Stimulated activated CD8-positive, alpha-beta memory T cell treated with anti-CD3 and anti-CD28 coated beads, Interleukin-15, amount 100 ng/mL, for 48 hours (primary cell): ENCODE results near the gene TMCC2.
"Not testable (repeated sequence)": the region's sequence is repeated elsewhere in the genome, so short reads cannot be mapped to it uniquely, and the experiment has no call there.

ENCODE experiments used
- DNase-seq, 2 donors: peaks; one replicate each; pipeline ENCODE4 v3.0.0-alpha.2; 2020; ENCODE audit warnings: low read depth in 2 of 2

Gene TMCC2

GRCh38 chr1:205227584-205228013, at the start of gene TMCC2:
TMCC2 (plus strand) TSS chr1:205227946; CDS start chr1:205228565, 619 bp downstream.
- DNase-seq, result peak; percentile 81 to 84

- DNase-seq, result no peak
Observed at GRCh38 chr1:205179842-205180241, 47.9 kb upstream of the TMCC2 start.

GRCh38 chr1:205180331-205180730, 47.4 kb upstream of the TMCC2 start:
- not testable (repeated sequence) for DNase-seq

- no peak for DNase-seq
Observed at GRCh38 chr1:205182930-205183329, 44.8 kb upstream of the TMCC2 start.

- no peak for DNase-seq
Observed at GRCh38 chr1:205183676-205184335, 43.9 kb upstream of the TMCC2 start.

- DNase-seq, result no peak
Observed at GRCh38 chr1:205186191-205186590, 41.6 kb upstream of the TMCC2 start.

GRCh38 chr1:205187420-205187819, 40.3 kb upstream of the TMCC2 start:
- no peak for DNase-seq

- no peak for DNase-seq
Observed at GRCh38 chr1:205188098-205188497, 39.6 kb upstream of the TMCC2 start.

GRCh38 chr1:205188596-205188995, 39.1 kb upstream of the TMCC2 start:
- no peak for DNase-seq

GRCh38 chr1:205189131-205189530, 38.6 kb upstream of the TMCC2 start:
- DNase-seq, result no peak

- DNase-seq, result no peak
Observed at GRCh38 chr1:205190845-205191577, 36.7 kb upstream of the TMCC2 start.

- DNase-seq, result no peak
Observed at GRCh38 chr1:205191622-205192021, 36.1 kb upstream of the TMCC2 start.

- DNase-seq, result no peak
Observed at GRCh38 chr1:205192287-205192686, 35.5 kb upstream of the TMCC2 start.

GRCh38 chr1:205199090-205199930, 28.4 kb upstream of the TMCC2 start:
- peak; percentile 46 to 53 for DNase-seq

- DNase-seq, result peak; percentile 21 to 26
Observed at GRCh38 chr1:205199931-205200299, 27.8 kb upstream of the TMCC2 start.

- no peak for DNase-seq
Observed at GRCh38 chr1:205204552-205204951, 23.2 kb upstream of the TMCC2 start.

- DNase-seq, result no peak
Observed at GRCh38 chr1:205205055-205205454, 22.7 kb upstream of the TMCC2 start.

GRCh38 chr1:205208811-205209210, 18.9 kb upstream of the TMCC2 start:
- no peak for DNase-seq

GRCh38 chr1:205210756-205211168, 17.0 kb upstream of the TMCC2 start:
- DNase-seq, result no peak

- DNase-seq, result peak; percentile 86 to 89
Observed at GRCh38 chr1:205211169-205211838, 16.4 kb upstream of the TMCC2 start, which contains the start of gene DSTYK. DSTYK (minus strand) TSS chr1:205211702; CDS start chr1:205211535, 167 bp downstream.

- no peak for DNase-seq
Observed at GRCh38 chr1:205211839-205212536, 15.8 kb upstream of the TMCC2 start.
